ENCODE measurements around the gene ABCA9.
"Not testable (repeated sequence)": the region's sequence is repeated elsewhere in the genome, so short reads cannot be mapped to it uniquely, and the experiment has no call there.

The ABCA9 gene

DNA sequence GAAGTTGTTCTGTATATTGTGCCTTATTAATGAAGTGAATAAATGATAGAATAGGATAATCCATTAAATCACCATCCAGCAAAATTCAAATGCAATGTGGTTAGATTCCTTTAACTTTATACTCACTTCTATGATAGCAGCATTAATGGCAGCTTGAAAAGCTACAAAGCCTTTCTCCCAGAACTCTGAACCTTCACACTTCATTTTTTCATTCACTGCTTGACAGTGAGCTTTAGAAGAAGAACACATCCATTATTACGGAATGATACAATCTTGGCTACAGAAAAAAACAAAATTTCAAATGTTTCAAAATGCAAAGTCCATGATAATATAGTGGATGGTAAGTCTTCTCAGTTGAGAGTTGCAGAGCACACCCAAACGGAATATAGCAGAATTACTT is 16.4 kb downstream of the ABCA9 start:
- no peak for DNase-seq (ENCODE audit: low read depth in 2 of 2, low spot score in 1 of 2)

DNA sequence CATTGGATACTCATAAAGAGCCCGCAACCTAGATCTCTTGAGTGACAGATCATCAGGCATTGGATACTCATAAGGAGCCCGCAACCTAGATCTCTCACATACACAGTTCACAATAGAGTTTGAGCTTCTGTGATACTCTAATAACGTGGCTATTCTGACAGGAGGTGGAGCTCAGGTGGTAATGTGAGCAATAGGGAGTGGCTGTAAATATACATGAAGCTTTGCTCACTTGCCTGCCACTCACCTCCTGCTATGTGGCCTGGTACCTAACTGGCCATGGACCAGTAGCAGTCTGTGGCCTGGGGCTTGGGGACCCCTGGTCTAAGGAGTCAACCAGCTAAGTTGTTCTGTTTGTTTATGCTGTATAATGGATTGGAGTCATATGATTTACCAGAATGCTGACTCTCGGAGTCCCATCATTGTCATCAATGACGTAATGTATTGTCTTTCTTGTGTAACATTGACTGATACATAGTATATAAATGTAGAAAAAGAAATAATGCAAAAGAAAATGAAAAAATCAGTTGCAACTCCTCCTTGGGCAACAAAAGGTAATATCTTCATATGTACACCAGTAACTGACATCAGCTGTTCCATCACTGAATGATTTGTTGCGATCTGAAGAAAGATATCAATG is 17.5 kb downstream of the ABCA9 start:
- no peak for DNase-seq (ENCODE audit: low read depth in 2 of 2, low spot score in 1 of 2)

DNA sequence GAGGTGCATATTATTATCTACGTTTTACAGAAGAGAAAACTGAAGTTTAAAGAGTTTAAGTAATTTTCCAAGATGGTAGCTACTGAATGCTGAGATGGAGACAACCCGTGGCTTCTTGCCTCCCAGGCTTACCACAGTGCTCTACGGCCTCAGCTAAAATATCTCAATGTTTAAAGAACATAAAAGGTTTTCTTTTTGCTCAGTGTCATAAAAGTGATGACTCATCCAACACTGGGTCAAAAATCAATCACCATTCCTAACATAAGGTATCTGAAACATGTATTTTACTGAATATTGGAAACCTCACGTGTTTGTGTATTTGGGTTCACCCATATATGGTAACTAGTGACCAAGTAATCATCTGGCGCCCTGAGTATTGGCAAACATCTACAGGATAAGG is 18.4 kb downstream of the ABCA9 start:
- no peak for DNase-seq (ENCODE audit: low read depth in 2 of 2, low spot score in 1 of 2)

DNA sequence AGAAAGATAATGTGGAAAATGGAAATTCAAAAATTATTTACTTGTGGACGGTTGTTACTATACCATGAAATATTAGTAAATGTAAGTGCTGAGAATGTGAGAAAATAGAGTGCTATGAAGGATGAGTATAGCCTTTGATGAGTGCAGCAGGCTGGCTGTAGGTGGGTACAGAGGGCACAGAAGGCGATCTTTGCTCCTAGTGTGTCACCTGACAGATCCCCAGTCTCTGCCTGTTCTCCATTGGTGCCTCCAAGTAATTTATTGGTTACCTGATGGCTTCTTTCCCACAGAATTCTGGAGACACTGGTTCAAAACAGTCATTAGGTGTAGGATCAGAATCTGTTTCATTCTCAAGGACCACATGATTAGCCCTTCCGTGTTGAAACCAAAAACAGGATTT is 28.9 kb downstream of the ABCA9 start:
- DNase-seq (ENCODE audit: low read depth in 2 of 2, low spot score in 1 of 2), result no peak

DNA sequence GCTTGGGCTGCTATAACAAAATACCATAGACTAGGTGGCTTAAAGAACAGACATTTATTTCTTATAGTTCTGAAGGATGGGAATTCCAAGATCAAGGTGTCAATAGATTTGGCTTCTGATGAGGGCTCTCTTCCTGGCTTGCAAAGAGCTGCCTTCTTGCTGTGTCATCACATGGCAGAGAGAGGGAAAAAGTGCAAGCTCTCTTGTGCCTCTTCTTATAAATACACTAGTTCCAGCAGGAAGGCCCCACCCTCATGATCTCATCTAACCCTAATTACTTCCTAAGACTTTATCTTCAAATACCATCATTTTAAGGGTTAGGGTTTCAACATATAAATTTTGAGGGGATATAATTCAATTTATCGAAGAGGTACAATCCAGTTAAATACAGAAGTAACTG is 30.6 kb downstream of the ABCA9 start:
- no peak for DNase-seq (ENCODE audit: low read depth in 2 of 2, low spot score in 1 of 2)

DNA sequence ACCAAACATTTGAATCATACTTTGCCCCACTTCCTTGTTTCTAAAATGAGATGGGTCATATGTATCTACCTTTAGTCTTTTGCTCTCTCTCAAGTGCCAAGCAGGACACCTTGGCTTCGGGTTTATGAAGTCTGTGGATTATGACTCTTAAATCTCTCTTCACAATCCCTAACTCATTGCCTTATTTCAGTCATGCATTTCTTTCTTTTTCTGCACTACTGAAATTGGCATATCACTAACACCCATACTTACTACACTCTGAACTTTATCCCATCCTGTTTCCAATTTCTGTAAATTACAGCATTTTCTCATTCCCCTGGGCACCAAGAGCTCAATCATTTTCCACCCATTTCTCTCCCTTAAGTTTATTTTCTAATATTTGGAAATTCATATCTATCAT is 42.0 kb downstream of the ABCA9 start:
- no peak for DNase-seq (ENCODE audit: low read depth in 2 of 2, low spot score in 1 of 2)

DNA sequence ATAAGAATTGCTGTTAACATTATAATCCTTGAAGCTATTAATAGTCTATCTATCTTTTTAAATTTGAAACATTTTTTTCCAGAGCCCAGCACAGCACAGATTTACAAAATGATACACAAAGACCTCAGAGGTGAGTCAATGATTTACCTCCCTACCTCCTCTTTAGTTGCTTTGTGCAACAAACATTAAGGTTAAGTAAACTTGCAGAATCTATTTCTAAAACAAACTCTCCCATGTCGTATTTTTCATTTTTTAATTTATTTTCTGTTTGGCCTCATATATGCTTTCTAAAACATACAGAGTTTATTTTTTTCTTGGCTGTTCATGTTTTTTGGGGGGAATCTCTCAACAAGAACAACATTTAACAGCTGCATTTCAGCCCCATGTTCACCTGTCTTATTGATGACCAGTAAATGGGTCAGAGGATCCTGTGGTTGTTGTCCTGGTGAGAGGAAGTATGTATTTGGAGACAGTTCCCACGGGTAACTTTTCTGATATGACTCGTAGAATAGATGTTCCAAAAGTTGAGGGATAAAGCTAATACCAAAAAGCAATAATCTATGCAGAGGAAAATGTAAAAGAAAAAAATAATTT is 42.6 kb downstream of the ABCA9 start:
- DNase-seq (ENCODE audit: low read depth in 2 of 2, low spot score in 1 of 2), result no peak

DNA sequence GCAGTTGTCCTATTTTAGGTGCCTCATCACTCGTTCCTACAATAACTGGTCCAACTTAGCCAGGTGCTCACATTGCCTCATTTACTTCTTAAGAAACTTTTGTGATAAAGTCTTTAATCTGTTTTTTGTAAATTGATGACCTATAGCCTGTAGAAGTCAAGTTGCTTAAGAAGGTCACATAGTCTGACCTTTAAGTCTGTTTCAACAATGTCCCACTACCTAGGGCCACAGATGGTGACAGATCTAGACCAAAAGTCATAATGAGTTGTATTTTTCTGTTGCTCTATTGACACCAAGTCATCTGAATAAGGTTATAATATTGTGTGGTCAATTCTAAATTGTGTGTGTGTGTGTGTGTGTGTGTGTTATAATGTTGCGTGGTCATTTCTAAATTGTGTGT is 45.1 kb downstream of the ABCA9 start:
- no peak for DNase-seq (ENCODE audit: low read depth in 2 of 2, low spot score in 1 of 2)

DNA sequence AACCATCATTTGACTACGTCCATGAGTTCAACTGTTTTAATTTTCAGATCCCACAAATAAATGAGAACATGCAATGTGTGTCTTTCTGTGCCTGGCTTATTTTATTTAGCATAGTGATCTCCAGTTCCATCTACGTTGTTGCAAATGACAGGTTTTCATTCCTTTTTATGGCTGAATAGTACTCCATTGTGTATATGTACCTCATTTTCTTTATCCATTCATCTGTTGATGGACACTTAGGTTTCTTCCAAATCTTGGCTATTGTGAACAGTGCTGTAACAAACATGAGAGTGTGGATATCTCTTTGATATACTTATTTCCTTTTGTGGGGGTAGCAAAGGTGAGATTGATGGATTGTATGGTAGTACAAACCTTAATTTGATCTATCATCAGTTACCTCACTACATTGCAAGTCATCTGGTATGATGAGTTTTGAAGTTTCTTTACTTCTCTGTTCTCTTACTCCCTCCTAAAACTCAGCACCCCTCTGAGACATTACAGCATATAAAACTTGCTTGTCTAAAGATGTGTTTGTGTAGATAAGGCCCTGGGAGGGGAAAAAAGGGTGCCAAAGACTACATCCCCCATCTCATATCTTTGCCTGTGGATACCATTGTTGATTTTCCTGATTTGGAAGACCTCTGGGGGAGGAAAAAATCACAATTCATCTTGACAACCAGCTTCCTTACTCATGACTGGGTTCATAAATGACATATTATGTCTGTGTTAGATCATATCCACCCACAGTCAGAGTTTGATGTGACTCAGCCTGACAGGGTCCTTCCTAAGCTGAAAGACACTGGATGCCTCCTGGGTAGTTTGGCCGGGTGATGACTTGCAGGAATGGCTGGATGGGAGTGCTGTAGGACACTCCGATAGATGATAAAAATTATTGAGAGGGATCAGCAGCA is 47.6 kb downstream of the ABCA9 start:
- no peak for DNase-seq (ENCODE audit: low read depth in 2 of 2, low spot score in 1 of 2)

DNA sequence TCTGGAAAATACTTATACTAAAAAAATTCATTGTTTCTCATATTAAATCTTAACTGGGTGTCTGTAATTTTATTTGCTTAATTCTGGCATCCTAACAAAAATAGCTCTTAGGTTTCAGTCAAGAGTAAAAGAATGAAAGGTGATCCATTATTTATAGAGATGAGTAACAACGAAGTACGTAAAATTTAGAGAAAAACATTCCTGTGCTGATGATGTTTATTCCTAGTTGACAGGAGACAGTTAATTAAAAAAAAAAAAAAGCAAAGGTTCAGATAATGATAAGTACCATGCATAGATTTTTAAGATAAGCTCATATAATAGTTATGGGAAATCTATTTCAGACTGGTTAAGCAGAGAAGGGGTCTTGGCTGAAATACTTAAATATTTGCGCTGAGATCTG is 50.8 kb downstream of the ABCA9 start:
- no peak for DNase-seq (ENCODE audit: low read depth in 2 of 2, low spot score in 1 of 2)

DNA sequence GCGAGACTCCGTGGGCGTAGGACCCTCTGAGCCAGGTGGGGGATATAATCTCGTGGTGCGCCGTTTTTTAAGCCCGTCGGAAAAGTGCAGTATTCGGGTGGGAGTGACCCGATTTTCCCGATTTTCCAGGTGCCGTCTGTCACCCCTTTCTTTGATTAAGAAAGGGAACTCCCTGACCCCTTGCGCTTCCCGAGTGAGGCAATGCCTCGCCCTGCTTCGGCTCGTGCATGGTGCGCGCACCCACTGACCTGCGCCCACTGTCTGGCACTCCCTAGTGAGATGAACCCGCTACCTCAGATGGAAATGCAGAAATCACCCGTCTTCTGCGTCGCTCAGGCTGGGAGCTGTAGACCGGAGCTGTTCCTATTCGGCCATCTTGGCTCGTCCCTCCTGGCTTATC is 56.0 kb downstream of the ABCA9 start:
- DNase-seq (ENCODE audit: low read depth in 2 of 2, low spot score in 1 of 2), result not testable (repeated sequence)

DNA sequence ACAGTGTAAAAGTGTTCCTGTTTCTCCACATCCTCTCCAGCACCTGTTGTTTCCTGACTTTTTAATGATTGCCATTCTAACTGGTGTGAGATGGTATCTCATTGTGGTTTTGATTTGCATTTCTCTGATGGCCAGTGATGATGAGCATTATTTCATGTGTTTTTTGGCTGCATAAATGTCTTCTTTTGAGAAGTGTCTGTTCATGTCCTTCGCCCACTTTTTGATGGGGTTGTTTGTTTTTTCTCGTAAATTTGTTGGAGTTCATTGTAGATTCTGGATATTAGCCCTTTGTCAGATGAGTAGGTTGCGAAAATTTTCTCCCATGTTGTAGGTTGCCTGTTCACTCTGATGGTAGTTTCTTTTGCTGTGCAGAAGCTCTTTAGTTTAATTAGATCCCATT is 61.0 kb downstream of the ABCA9 start:
- DNase-seq (ENCODE audit: low read depth in 2 of 2, low spot score in 1 of 2), result not testable (repeated sequence)

DNA sequence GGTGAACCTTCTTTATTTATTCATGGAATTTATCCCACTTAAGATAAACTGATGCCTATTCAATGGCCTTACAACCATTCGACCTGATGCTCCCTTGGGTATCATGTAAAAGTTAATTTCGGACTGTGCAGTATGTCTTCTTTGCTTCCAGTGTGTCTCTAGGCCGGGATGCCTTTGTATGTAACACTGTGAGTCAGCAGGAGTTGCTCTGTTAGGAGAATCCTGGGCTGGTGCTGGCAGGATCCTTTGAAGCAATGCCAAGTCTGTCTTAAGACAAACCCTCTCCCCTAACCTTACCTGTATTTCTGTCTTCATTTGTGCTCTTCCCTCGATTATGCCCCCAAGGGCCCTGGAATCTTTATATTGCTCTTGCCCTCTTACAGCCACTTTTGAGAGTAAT is 67.6 kb downstream of the ABCA9 start:
- DNase-seq (ENCODE audit: low read depth in 2 of 2, low spot score in 1 of 2), result no peak

DNA sequence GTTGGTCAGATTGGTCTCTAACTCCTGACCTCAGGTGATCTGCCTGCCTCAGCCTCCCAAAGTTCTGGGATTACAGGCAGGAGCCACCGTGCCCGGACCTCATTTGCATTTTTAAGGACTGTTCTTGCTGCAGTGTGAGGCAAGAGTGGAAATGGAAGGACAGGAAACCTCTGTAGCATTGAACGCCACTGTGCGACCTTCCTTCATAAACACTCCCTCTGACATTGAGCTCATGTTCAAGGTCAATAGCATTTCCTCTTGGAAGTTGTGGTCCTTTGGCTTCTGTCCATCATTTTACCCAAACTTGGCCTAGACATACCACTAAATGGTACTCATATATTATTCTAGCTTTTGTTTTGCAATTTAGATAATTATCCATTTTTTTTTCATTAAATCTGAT is 72.8 kb downstream of the ABCA9 start:
- DNase-seq (ENCODE audit: low read depth in 2 of 2, low spot score in 1 of 2), result no peak

DNA sequence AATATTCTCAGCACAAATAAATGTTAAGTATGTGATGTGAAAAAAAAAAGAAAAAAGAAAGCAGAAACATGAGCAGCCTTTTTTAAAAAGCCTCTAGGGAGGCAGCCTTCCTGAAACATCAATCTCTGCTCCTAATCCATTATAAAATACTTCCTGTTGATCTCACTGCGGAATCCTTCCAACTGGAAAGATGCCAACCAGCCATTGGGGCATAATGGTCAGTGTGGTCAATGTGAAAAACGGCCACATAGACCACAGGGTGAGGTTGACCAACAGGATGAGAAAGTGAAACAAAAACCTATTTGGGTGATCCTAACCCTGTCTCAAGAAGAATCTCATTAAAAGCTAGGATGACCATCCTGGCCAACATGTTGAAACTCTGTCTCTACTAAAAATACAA is 79.4 kb downstream of the ABCA9 start:
- DNase-seq (ENCODE audit: low read depth in 2 of 2, low spot score in 1 of 2), result no peak

DNA sequence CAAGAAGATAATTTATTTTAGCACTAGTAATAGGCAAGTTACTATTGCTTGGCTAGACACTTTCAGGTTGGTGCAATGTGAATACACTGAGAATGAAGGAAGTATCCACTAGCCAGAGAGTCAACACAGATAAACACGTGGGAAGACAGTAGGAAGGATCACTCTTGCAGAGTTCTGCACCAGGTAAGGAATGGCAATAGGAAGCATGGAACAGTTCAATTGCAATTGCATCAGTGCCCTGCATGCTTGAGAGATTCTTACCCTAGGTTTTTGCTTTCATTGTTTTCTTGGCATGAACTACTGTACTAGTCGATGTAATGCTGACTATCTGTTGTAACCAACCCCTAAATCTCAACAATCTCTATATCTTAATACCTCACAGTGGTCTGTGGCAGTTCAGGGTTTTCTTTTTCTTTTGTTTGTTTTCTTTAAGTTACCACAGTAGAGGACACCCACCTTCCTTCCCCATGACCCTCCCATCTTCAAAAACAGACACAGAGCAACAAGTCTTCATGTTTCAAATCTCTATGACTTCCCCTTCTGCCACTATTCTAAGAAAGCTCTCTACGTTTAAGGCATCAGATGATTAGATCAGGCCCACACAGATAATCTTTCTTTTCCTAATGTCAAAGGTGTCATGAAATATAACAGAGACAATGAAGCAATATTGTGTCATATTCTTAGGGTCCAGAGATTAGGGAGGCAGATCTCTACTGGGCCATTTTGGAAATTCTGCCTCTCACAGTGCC is 87.5 kb downstream of the ABCA9 start:
- DNase-seq (ENCODE audit: low read depth in 2 of 2, low spot score in 1 of 2), result no peak

DNA sequence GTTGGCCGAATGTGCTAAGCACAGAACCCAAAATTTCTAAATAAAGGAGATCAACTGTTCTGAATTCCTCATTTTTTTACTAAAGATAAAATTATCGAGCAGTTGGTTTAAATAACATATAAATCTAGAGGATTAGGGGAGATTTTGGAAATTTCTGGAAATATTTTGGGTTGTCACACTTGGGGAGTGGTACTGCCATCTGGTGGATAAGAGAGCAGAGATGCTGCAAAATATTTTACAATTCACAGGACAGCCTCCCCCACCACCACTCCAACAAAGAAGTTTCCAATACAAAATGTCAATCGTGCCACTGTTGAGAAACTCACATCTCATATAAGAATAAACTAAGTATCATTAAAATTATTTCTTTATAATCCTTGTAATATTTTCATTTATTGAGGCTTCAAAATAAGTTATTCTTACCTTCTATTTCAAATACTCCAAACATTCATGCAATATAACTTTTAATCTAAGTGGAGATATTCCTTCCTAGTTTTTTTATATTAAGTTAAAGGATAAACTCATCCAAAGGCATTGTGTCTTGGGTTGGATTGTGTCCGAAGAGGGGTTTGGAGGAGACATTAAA is 88.5 kb downstream of the ABCA9 start:
- no peak for DNase-seq (ENCODE audit: low read depth in 2 of 2, low spot score in 1 of 2)

DNA sequence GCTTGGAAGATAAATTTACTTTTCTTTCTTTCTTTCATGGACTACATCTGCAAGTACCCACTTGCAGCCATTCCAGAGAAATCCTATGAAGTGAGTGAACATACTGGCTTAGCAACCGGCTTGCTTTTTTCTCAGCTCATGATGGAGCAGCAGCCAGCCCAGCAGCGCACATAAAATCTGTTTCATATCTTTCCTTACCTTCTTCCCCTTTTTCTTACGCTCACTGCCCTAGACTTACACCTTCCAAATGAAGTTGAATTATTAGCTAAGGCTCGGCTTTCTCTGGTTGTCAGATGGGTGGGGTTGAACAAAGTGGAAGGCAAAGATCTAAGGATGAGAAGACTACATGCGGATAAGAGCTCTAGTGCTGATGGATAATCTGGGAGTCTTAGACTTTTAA is 91.6 kb downstream of the ABCA9 start:
- no peak for DNase-seq (ENCODE audit: low read depth in 2 of 2, low spot score in 1 of 2)

DNA sequence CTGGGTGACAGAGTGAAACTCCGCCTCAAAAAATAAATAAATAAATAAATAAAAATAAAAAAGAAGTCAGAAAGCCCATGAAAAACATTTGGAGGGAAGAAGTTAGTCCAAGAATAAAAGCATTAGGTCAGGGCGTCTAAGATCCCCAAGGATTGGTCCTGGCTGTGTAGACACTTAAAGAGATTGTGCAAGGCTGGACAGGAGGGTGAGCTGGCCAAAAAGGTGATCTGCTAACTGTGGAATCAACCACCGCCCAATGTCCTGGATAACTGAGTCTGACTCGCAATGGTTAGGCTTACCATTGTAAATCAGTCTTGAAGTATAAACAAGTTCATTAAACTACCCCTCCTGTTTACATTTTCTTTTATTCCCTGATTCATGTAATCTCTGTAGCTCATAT is 96.8 kb downstream of the ABCA9 start:
- no peak for DNase-seq (ENCODE audit: low read depth in 2 of 2, low spot score in 1 of 2)

DNA sequence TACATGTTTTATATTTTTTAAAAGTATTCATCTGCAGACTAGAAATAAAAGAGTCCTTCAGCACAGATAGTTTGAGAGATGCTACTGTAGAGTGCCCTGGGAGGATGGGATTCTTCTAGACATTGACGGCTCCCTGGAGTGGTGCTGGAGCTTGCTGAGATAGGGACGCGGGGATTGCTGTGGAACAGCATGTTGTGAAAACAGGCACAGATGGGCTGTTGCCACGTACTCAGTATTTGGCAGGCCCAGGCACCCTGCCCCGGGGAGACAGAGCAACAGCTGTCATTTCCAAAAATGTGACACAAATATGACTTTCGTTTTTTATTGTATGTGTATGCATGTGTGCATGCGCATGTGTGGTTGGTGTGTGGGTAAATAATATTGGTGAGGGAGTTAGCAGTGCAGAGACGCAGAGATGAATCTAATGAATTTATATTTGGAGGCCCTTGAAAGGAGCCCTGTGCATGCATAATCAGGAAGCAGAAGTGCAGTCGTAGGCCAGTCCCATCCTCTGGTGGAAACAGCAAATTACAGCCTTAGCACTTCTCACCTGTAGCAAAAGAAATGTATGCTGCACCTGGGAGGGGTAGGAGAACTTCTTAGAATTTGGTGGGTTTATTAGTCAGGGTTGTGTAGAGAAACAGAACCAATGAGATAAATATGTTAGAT is 99.4 kb downstream of the ABCA9 start:
- DNase-seq (ENCODE audit: low read depth in 2 of 2, low spot score in 1 of 2), result no peak

DNA sequence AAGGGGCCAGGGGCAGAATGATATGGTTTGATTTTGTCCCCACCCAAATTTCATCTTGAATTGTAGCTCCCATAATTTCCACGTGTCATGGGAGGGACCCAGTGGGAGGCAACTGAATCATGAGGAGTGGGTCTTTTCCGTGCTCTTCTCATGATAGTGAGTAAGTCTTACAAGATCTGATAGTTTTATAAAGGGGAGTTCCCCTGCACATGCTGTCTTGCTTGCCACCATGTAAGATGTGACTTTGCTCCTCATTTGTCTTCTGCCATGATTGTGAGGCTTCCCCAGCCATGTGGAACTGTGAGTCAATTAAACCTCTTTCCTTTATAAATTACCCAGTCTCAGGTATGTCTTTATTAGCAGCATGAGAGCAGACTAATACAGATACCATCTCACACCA is 101.6 kb downstream of the ABCA9 start:
- not testable (repeated sequence) for DNase-seq (ENCODE audit: low read depth in 2 of 2, low spot score in 1 of 2)

Data from stimulated activated CD8-positive, alpha-beta memory T cell treated with anti-CD3 and anti-CD28 coated beads, Interleukin-4, amount 100 ng/mL, for 4 hours (primary cell).